ENCODE results near the gene NDUFAF8. TPM values are rescaled to one million over a fixed set of nuclear protein-coding genes. Genes with fewer than 3 reads are reported as not detected.

NDUFAF8 gene
- total RNA-seq, 1 donor from 2014 or later = 39.7 TPM

DNA sequence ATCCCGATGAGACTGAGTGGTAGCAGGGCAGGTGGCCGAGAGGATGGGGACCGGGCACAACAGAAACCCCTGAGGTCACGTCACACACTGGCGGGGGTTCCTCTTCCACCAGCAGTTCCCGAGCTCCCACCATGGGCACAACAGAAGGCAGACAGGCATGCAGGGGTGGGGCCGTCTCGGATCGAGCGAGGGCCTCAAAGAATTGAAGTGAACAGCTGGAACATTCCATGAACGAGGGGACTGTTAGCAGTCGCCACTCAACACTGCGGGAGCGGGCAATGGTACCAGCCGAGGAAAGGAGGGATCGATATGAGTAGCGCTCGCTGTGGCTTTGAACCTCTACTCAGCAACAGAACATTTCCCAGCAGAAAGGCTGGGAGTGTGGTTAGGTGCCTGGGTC is 21.6 kb upstream of the NDUFAF8 start:
- H3K27ac Mint-ChIP-seq (ENCODE audit: unreplicated experiment) = no peak overlapping the region
- H3K4me1 Mint-ChIP-seq (ENCODE audit: low read depth) = peaks cover 11% of the 10 kb centered on the region

DNA sequence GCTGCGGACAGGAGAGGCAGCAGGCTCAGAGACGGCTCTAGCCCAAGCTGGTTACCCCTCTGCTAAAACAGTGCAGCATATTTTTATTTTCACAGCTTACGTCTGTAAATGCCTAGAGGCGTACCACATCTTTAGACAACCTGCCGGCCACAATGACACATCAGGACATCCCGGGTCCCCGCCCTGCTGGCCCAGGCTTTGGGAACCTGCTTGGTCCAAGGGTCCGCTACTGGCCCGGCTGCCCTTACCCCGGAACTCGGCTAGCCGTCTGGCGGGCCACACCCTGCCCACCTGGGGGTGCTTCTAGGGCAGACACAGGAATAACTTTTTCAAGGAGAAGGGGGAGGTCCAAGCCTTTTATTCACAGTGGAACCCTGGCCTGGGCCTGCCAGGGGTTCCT is 20.7 kb upstream of the NDUFAF8 start:
- TF ChIP-seq, protein P1, sequence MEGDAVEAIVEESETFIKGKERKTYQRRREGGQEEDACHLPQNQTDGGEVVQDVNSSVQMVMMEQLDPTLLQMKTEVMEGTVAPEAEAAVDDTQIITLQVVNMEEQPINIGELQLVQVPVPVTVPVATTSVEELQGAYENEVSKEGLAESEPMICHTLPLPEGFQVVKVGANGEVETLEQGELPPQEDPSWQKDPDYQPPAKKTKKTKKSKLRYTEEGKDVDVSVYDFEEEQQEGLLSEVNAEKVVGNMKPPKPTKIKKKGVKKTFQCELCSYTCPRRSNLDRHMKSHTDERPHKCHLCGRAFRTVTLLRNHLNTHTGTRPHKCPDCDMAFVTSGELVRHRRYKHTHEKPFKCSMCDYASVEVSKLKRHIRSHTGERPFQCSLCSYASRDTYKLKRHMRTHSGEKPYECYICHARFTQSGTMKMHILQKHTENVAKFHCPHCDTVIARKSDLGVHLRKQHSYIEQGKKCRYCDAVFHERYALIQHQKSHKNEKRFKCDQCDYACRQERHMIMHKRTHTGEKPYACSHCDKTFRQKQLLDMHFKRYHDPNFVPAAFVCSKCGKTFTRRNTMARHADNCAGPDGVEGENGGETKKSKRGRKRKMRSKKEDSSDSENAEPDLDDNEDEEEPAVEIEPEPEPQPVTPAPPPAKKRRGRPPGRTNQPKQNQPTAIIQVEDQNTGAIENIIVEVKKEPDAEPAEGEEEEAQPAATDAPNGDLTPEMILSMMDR (IDR thresholded peaks at IDR 0.05) = no peak
- no peaks in the 10 kb centered on the region for H3K27me3 Mint-ChIP-seq (ENCODE audit: low read depth)

More for the DNA sequence above, 21.6 kb upstream of the NDUFAF8 start:
- no peak for DNase-seq (ENCODE audit: low spot score)
- H3K9me3 Mint-ChIP-seq (ENCODE audit: low read depth) = no peaks in the 10 kb centered on the region
- H3K27me3 Mint-ChIP-seq (ENCODE audit: low read depth) = no peaks in the 10 kb centered on the region
- H3K36me3 Mint-ChIP-seq (ENCODE audit: low read depth) = peaks cover 5% of the 10 kb centered on the region
- no peak overlapping the region for H3K4me3 Mint-ChIP-seq (ENCODE audit: unreplicated experiment)
- TF ChIP-seq, protein P1 (IDR thresholded peaks at IDR 0.05) = no peak

DNA sequence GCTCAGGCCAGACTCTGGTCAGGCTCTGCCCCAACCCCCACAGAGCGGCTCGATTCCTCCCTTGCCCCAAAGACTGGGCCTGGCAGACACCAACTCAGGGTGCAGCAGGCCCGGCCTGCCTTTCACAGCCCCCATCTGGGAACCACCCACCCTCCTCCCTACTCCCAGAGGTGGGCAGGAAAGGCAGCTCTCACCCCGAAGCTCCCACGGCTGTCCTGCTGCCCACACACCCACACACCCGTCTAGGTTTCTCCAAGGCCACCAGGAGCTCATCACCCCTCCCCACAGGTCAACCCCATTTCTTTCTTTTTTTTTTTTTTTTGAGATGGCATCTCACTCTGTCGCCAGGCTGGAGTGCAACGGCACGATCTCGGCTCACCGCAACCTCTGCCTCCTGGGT is 20.1 kb upstream of the NDUFAF8 start:
- TF ChIP-seq, protein P1 (IDR thresholded peaks at IDR 0.05) = no peak
- H3K27ac Mint-ChIP-seq (ENCODE audit: unreplicated experiment) = no peak overlapping the region
- no peak overlapping the region for H3K4me3 Mint-ChIP-seq (ENCODE audit: unreplicated experiment)
- H3K4me1 Mint-ChIP-seq (ENCODE audit: low read depth) = peaks cover 17% of the 10 kb centered on the region
- H3K36me3 Mint-ChIP-seq (ENCODE audit: low read depth) = peaks cover 3% of the 10 kb centered on the region
- no peak for DNase-seq (ENCODE audit: low spot score)
- H3K9me3 Mint-ChIP-seq (ENCODE audit: low read depth) = no peaks in the 10 kb centered on the region
- no peaks in the 10 kb centered on the region for H3K27me3 Mint-ChIP-seq (ENCODE audit: low read depth)

More for the DNA sequence above, 20.7 kb upstream of the NDUFAF8 start:
- Mint-ChIP-seq H3K36me3 (ENCODE audit: low read depth) (peaks cover 3% of the 10 kb centered on the region), H3K9me3 (ENCODE audit: low read depth) (no peaks in the 10 kb centered on the region), H3K4me1 (ENCODE audit: low read depth) (peaks cover 13% of the 10 kb centered on the region), H3K4me3 (ENCODE audit: unreplicated experiment) (no peak overlapping the region), H3K27ac (ENCODE audit: unreplicated experiment) (no peak overlapping the region)
- DNase-seq (ENCODE audit: low spot score) = no peak

DNA sequence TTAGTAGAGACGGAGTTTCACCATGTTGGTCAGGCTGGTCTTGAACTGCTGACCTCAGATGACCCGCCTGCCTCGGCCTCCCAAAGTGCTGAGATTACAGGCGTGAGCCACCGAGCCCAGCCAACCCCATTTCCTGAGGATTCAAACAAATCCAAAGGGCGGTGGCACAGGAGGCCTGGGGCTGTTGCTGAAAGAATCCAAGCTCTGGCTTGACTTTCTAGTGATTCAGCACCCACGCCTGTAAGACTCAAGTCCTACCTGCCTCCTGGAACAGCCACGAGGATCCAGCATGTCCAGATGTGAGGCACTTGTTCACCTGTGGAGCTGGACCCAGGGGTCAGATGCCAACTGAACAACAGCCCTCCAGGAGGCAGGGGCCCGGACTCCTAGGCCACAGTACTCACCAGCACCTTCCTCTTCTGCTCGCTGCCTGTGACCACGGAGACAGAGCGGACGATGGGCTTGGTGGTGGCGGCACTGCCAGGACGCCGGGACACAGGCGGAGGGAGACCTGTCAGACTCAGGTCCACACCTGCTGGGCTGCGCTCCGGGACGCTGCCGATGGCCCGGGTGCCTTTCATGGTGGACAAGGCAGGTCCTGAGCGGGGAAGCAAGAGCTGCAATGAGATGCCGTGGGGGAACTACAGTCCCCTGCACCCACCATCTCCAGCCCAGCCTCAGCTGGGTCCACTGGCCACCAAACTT is 19.5 kb upstream of the NDUFAF8 start:
- Mint-ChIP-seq H3K4me3 (ENCODE audit: unreplicated experiment) (no peak overlapping the region), H3K4me1 (ENCODE audit: low read depth) (peaks cover 17% of the 10 kb centered on the region), H3K27ac (ENCODE audit: unreplicated experiment) (no peak overlapping the region), H3K9me3 (ENCODE audit: low read depth) (no peaks in the 10 kb centered on the region), H3K36me3 (ENCODE audit: low read depth) (peaks cover 3% of the 10 kb centered on the region), H3K27me3 (ENCODE audit: low read depth) (no peaks in the 10 kb centered on the region)
- TF ChIP-seq, protein P1 (IDR thresholded peaks at IDR 0.05) = no peak
- DNase-seq (ENCODE audit: low spot score) = peak; percentile 89

DNA sequence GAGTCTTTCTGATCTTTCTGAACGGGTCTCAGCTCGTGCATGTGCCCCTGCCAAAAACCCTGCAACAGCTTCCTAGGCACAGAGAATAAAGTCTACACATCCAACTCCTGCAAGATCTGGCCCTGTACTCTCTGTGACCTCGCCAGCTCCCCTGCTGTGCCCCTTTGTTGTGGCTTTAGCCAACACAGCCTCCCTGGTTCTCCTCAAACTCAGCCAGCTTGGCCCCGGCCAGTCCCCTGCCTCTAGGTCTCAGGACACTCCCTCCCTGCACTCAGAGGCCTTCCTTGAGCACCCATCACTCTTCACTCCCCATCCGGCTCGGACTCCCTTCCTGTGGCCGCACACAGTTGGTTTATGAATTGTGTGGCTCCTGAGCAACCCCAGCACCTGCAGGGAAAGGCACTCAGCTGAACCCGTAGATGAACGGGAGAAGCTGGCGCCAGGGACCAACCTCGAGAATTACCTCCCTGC is 17.7 kb upstream of the NDUFAF8 start:
- Mint-ChIP-seq H3K9me3 (ENCODE audit: low read depth) (no peaks in the 10 kb centered on the region), H3K4me3 (ENCODE audit: unreplicated experiment) (peak overlapping the region; percentile 63), H3K27me3 (ENCODE audit: low read depth) (no peaks in the 10 kb centered on the region), H3K27ac (ENCODE audit: unreplicated experiment) (no peak overlapping the region), H3K36me3 (ENCODE audit: low read depth) (peaks cover 3% of the 10 kb centered on the region), H3K4me1 (ENCODE audit: low read depth) (peaks cover 17% of the 10 kb centered on the region)
- no peak for DNase-seq (ENCODE audit: low spot score)
- TF ChIP-seq, protein P1 (IDR thresholded peaks at IDR 0.05) = no peak

All from chondrocyte (in vitro differentiated cells).